HCT116 (cell line): ENCODE data around the gene GLCE. TPM values are rescaled to one million over a fixed set of nuclear protein-coding genes. Genes with fewer than 3 reads are reported as not detected.

ENCODE experiments used
- ATAC-seq: fragments of 200-7000 bp; cut with Tn5 transposase; 2 replicates; pipeline ENCODE4 v1.9.1; 2020; ENCODE audit warnings: mild to moderate bottlenecking, moderate library complexity
- BruUV-seq: library from RNA; stranded (reverse); fragments of 400-500 nt; replicated peaks from 2 replicates; lab custom pipeline; 2021; lab: Mats Ljungman, UMichigan
- CTCF ChIA-PET: fragments of 300-600 bp; sonication (Branson Sonifier 250); formaldehyde crosslinking; loops from one replicate; lab custom pipeline; 2021; ENCODE audit warnings: antibody characterized with exemption; lab: Charles Lee
- POLR2A ChIA-PET: fragments of 300-600, 350-600 bp; sonication (Branson Sonifier 250); formaldehyde crosslinking; loops from one replicate; lab custom pipeline; 2021; ENCODE audit warnings: antibody characterized with exemption; lab: Charles Lee
- RAD21 ChIA-PET, 2 experiments: fragments of 300-600 bp; sonication (Branson Sonifier 250); formaldehyde crosslinking; loops; one replicate each; lab custom pipeline; 2023; ENCODE audit warnings: low total read pairs in 2 of 2; ENCODE audit not compliant: uncharacterized antibody in 2 of 2, unreplicated experiment in 2 of 2, low non-redundant PET in 1 of 2; lab: Charles Lee
- DNase-seq: peaks from one replicate; pipeline ENCODE4 v3.0.0-alpha.2; 2010; ENCODE audit warnings: low read depth, low spot score
- H2AFZ ChIP-seq: fragments of 200-600 bp; shearing (Covaris generic), sonication (generic); 2 replicates; pipeline ENCODE4 v1.6.1; 2017; ENCODE audit warnings: low read depth, mixed run types, mixed read lengths, antibody characterized with exemption, low read length; ENCODE audit not compliant: poor library complexity, severe bottlenecking
- H3K27ac ChIP-seq: 2 replicates; pipeline ENCODE4 v1.5.1; 2012; ENCODE audit warnings: low read depth, low read length
- H3K27me3 ChIP-seq: fragments of 200-600 bp; sonication (generic); 2 replicates; pipeline ENCODE4 v1.6.1; 2016; ENCODE audit warnings: mixed run types, low read length, mixed read lengths; ENCODE audit not compliant: insufficient read depth
- H3K36me3 ChIP-seq, 2 experiments: fragments of 200-500 bp in 1 of 2; fragments of 200-600 bp in 1 of 2; sonication (Bioruptor generic) in 1 of 2; sonication (generic) in 1 of 2; 2 replicates each; pipeline versions ENCODE4 v1.5.1 to v1.6.1; 2014 to 2016; ENCODE audit warnings: low read length in 2 of 2, inconsistent platforms in 1 of 2, mixed read lengths in 1 of 2, mixed run types in 1 of 2; ENCODE audit not compliant: insufficient read depth in 2 of 2, control insufficient read depth in 1 of 2
- H3K4me1 ChIP-seq, 2 experiments: fragments of 200-600 bp in 1 of 2; sonication (generic) in 1 of 2; 2 replicates each; pipeline versions ENCODE4 v1.5.1 to v1.6.1; 2012 to 2017; ENCODE audit warnings: low read length in 2 of 2, inconsistent platforms in 1 of 2, mild to moderate bottlenecking in 1 of 2, mixed read lengths in 1 of 2, mixed run types in 1 of 2, moderate library complexity in 1 of 2; ENCODE audit not compliant: insufficient read depth in 2 of 2, control insufficient read depth in 1 of 2
- H3K4me2 ChIP-seq: fragments of 200-600 bp; sonication (generic); 2 replicates; pipeline ENCODE4 v1.6.1; 2017; ENCODE audit warnings: mixed run types, low read length, mixed read lengths
- H3K4me3 ChIP-seq, 2 experiments: fragments of 200-600 bp in 1 of 2; sonication (generic) in 1 of 2; replicated peaks in 1 of 2; 2 replicates each; pipeline ENCODE4 v1.5.1; 2011 to 2016; ENCODE audit warnings: low read length in 2 of 2, control low read depth in 1 of 2, low read depth in 1 of 2, mild to moderate bottlenecking in 1 of 2, mixed read lengths in 1 of 2, mixed run types in 1 of 2
- H3K79me2 ChIP-seq: fragments of 200-600 bp; sonication (generic); 2 replicates; pipeline ENCODE4 v1.6.1; 2017; ENCODE audit warnings: mild to moderate bottlenecking, mixed run types, low read length, moderate library complexity, mixed read lengths; ENCODE audit not compliant: insufficient read depth
- H3K9ac ChIP-seq: fragments of 200-600 bp; sonication (generic); 2 replicates; pipeline ENCODE4 v1.6.1; 2016; ENCODE audit warnings: low read length, mixed read lengths
- H3K9me2 ChIP-seq: fragments of 200-600 bp; sonication (generic), shearing (Covaris generic); 2 replicates; pipeline ENCODE4 v1.6.1; 2017; ENCODE audit warnings: mixed run types, mild to moderate bottlenecking, moderate library complexity; ENCODE audit not compliant: insufficient read depth
- H3K9me3 ChIP-seq, 2 experiments: fragments of 200-500 bp in 1 of 2; fragments of 200-600 bp in 1 of 2; sonication (Bioruptor generic) in 1 of 2; sonication (generic) in 1 of 2; 2 replicates each; pipeline ENCODE4 v1.6.1; 2014 to 2017; ENCODE audit warnings: low read length in 2 of 2, mixed read lengths in 2 of 2, inconsistent platforms in 1 of 2, low read depth in 1 of 2, mild to moderate bottlenecking in 1 of 2, mixed run types in 1 of 2, moderate library complexity in 1 of 2; ENCODE audit not compliant: control insufficient read depth in 1 of 2, insufficient read depth in 1 of 2
- H4K20me1 ChIP-seq: fragments of 200-600 bp; sonication (generic), shearing (Covaris generic); 2 replicates; pipeline ENCODE4 v1.6.1; 2017; ENCODE audit warnings: mixed run types, mild to moderate bottlenecking, moderate library complexity; ENCODE audit not compliant: insufficient read depth
- CBX3 ChIP-seq: IDR thresholded peaks from 2 replicates; pipeline ENCODE4 v1.6.1; 2012; ENCODE audit warnings: low read depth
- CEBPB ChIP-seq: IDR thresholded peaks from 2 replicates; pipeline ENCODE4 v1.6.1; 2012; ENCODE audit warnings: low read depth
- EGR1 ChIP-seq: IDR thresholded peaks from 2 replicates; pipeline ENCODE4 v1.6.1; 2012; ENCODE audit warnings: low read depth
- ELF1 ChIP-seq: IDR thresholded peaks from 2 replicates; pipeline ENCODE4 v1.6.1; 2012; ENCODE audit warnings: low read depth, borderline replicate concordance
- EZH2phosphoT487 ChIP-seq: fragments of 200-600 bp; IDR thresholded peaks from 2 replicates; pipeline ENCODE4 v1.6.1; 2018; ENCODE audit warnings: antibody characterized with exemption, borderline replicate concordance
- FOSL1 ChIP-seq: IDR thresholded peaks from 2 replicates; pipeline ENCODE4 v1.6.1; 2012; ENCODE audit warnings: low read depth
- JUND ChIP-seq: IDR thresholded peaks from 2 replicates; pipeline ENCODE4 v1.6.1; 2012
- MAX ChIP-seq: IDR thresholded peaks from 2 replicates; pipeline ENCODE4 v1.6.1; 2012
- POLR2A ChIP-seq: IDR thresholded peaks from 2 replicates; pipeline ENCODE4 v1.7.0; 2011; ENCODE audit warnings: borderline replicate concordance; ENCODE audit not compliant: insufficient read depth, insufficient read length; ENCODE audit errors: extremely low read depth
- SIN3A ChIP-seq: IDR thresholded peaks from 2 replicates; pipeline ENCODE4 v1.6.1; 2012; ENCODE audit warnings: low read depth
- SRF ChIP-seq: IDR thresholded peaks from 2 replicates; pipeline ENCODE4 v1.6.1; 2012; ENCODE audit warnings: low read depth
- TCF7L2 ChIP-seq: IDR thresholded peaks from 2 replicates; pipeline ENCODE4 v1.7.0; 2011; ENCODE audit warnings: borderline replicate concordance, inconsistent platforms; ENCODE audit not compliant: insufficient read depth, insufficient read length; ENCODE audit errors: extremely low read depth
- YY1 ChIP-seq: IDR thresholded peaks from 2 replicates; pipeline ENCODE4 v1.6.1; 2011; ENCODE audit warnings: low read length, low read depth, moderate library complexity, mild to moderate bottlenecking; ENCODE audit not compliant: insufficient replicate concordance; ENCODE audit errors: extremely low read depth
- ZBTB33 ChIP-seq: IDR thresholded peaks from 2 replicates; pipeline ENCODE4 v1.6.1; 2011; ENCODE audit warnings: mild to moderate bottlenecking, low read length, moderate library complexity; ENCODE audit not compliant: insufficient replicate concordance; ENCODE audit errors: extremely low read depth
- intact Hi-C: fragments of 100-400 bp; cut with micrococcal nuclease; formaldehyde crosslinking; loops from 2 replicates; pipeline ENCODE4 v1.10.0; 2022
- total RNA-seq: library from RNA; stranded (reverse); gene quantifications from one replicate; pipeline ENCODE4 v1.2.1, GENCODE V29; 2021; ENCODE audit not compliant: unreplicated experiment

GLCE gene
- total RNA-seq, 1 experiment from 2014 or later = 22.2 TPM

- Histone ChIP-seq H3K27me3 (no peaks in the 10 kb centered on the region), H3K79me2 (peaks cover 26% of the 10 kb centered on the region), H3K36me3 (no peaks in the 10 kb centered on the region), H3K4me3 (no peak overlapping the region), H3K4me1 (peaks cover 3 to 20% of the 10 kb centered on the region in 2 experiments; a peak in 3 of 4 replicates), H3K9ac (no peak overlapping the region), H3K9me2 (no peaks in the 10 kb centered on the region), H3K27ac (no peak overlapping the region), H3K4me2 (no peak overlapping the region), H2AFZ (no peak overlapping the region), H4K20me1 (no peaks in the 10 kb centered on the region), H3K9me3 (no peaks in the 10 kb centered on the region)
- ChIA-PET POLR2A (no interaction called here), RAD21 (no interaction called here), CTCF (no interaction called here)
- DNase-seq = no peak
- intact Hi-C loops = no loop called here
- BruUV-seq = no TSS peak
- ATAC-seq = no peak
- no peak for TF ChIP-seq ELF1
- TF ChIP-seq FOSL1 = no peak
- TF ChIP-seq SIN3A = no peak
- TF ChIP-seq POLR2A = no peak
- TF ChIP-seq TCF7L2 = no peak
- no peak for TF ChIP-seq YY1
- no peak for TF ChIP-seq EGR1
- TF ChIP-seq CBX3 = no peak
- no peak for TF ChIP-seq ZBTB33
- no peak for TF ChIP-seq JUND
- TF ChIP-seq MAX = no peak
- no peak for TF ChIP-seq EZH2phosphoT487
- no peak for TF ChIP-seq SRF
- TF ChIP-seq CEBPB = no peak
Observed at GRCh38 chr15:69158201-69158842, 2.1 kb upstream of the GLCE start.
